ENCODE data around the gene COX7B2. TPM values are rescaled to one million over a fixed set of nuclear protein-coding genes. Genes with fewer than 3 reads are reported as not detected.

Gene COX7B2
- total RNA-seq, 1 experiment from 2014 or later, result not detected

GRCh38 chr4:46931981-46932380 lies 22.9 kb upstream of the COX7B2 start:
- no peak for TF ChIP-seq EZH2 (IDR thresholded peaks at IDR 0.05; ENCODE audit: borderline replicate concordance, low read depth, low read length, poor library complexity, severe bottlenecking)
- peak; percentile 79 for TF ChIP-seq CTCF (conservative IDR thresholded peaks at IDR 0.05; ENCODE audit: low read depth, low read length)
- intact Hi-C loops (cut with micrococcal nuclease; ENCODE audit: unreplicated experiment), result loop anchor here (2.0 to 5.0 kb wide), 4 partner anchors 101 to 630 kb away; no protein-coding TSS in a partner anchor
- peak; percentile 67 for DNase-seq (ENCODE audit: low spot score)
- Histone ChIP-seq H3K36me3 (ENCODE audit: insufficient read depth, low read length, poor library complexity, severe bottlenecking) (no peaks in the 10 kb centered on the region), H3K27me3 (replicated peaks; ENCODE audit: insufficient read depth, low read depth, low read length, poor library complexity) (peaks cover 28% of the 10 kb centered on the region), H3K9me3 (ENCODE audit: low read depth, low read length, poor library complexity, severe bottlenecking) (no peaks in the 10 kb centered on the region), H3K27ac (ENCODE audit: low read depth, low read length, poor library complexity, severe bottlenecking) (no peak overlapping the region), H3K4me3 (ENCODE audit: low read depth, low read length, poor library complexity, severe bottlenecking) (no peak overlapping the region), H3K4me1 (ENCODE audit: insufficient read depth, low read length, poor library complexity, severe bottlenecking) (no peaks in the 10 kb centered on the region)
- ChIA-PET CTCF (interaction anchor here (0.9 to 1.2 kb wide), 4 partner anchors 101 to 458 kb away, joined by 3 to 7 read pairs (median 6); no protein-coding TSS in a partner anchor), POLR2A (ENCODE audit: low non-redundant PET) (no interaction called here)
- BruUV-seq (replicated peaks), result no TSS peak

GRCh38 chr4:46930891-46931290 lies 21.8 kb upstream of the COX7B2 start:
- Histone ChIP-seq H3K9me3 (ENCODE audit: low read depth, low read length, poor library complexity, severe bottlenecking) (no peaks in the 10 kb centered on the region), H3K4me3 (ENCODE audit: low read depth, low read length, poor library complexity, severe bottlenecking) (no peak overlapping the region), H3K4me1 (ENCODE audit: insufficient read depth, low read length, poor library complexity, severe bottlenecking) (no peaks in the 10 kb centered on the region), H3K27me3 (replicated peaks; ENCODE audit: insufficient read depth, low read depth, low read length, poor library complexity) (peaks cover 35% of the 10 kb centered on the region), H3K27ac (ENCODE audit: low read depth, low read length, poor library complexity, severe bottlenecking) (no peak overlapping the region), H3K36me3 (ENCODE audit: insufficient read depth, low read length, poor library complexity, severe bottlenecking) (no peaks in the 10 kb centered on the region)
- DNase-seq (ENCODE audit: low spot score), result no peak
- intact Hi-C loops (cut with micrococcal nuclease; ENCODE audit: unreplicated experiment), result loop anchor here (5.0 kb wide), 2 partner anchors 191 to 631 kb away; no protein-coding TSS in a partner anchor
- BruUV-seq (replicated peaks), result no TSS peak
- CTCF ChIA-PET, result no interaction called here
- POLR2A ChIA-PET (ENCODE audit: low non-redundant PET), result no interaction called here
- no peak for TF ChIP-seq EZH2 (IDR thresholded peaks at IDR 0.05; ENCODE audit: borderline replicate concordance, low read depth, low read length, poor library complexity, severe bottlenecking)
- no peak for TF ChIP-seq CTCF (conservative IDR thresholded peaks at IDR 0.05; ENCODE audit: low read depth, low read length)

- CTCF ChIA-PET, result no interaction called here
Measured at GRCh38 chr4:46927201-46927600, 18.2 kb upstream of the COX7B2 start.

More at GRCh38 chr4:46927201-46927600, 18.2 kb upstream of the COX7B2 start:
- POLR2A ChIA-PET (ENCODE audit: low non-redundant PET), result no interaction called here
- intact Hi-C loops (cut with micrococcal nuclease; ENCODE audit: unreplicated experiment), result no loop called here
- Histone ChIP-seq H3K4me3 (ENCODE audit: low read depth, low read length, poor library complexity, severe bottlenecking) (no peak overlapping the region), H3K27ac (ENCODE audit: low read depth, low read length, poor library complexity, severe bottlenecking) (no peak overlapping the region), H3K27me3 (replicated peaks; ENCODE audit: insufficient read depth, low read depth, low read length, poor library complexity) (peaks cover 35% of the 10 kb centered on the region), H3K9me3 (ENCODE audit: low read depth, low read length, poor library complexity, severe bottlenecking) (no peaks in the 10 kb centered on the region), H3K36me3 (ENCODE audit: insufficient read depth, low read length, poor library complexity, severe bottlenecking) (no peaks in the 10 kb centered on the region), H3K4me1 (ENCODE audit: insufficient read depth, low read length, poor library complexity, severe bottlenecking) (no peaks in the 10 kb centered on the region)
- DNase-seq (ENCODE audit: low spot score), result no peak
- BruUV-seq (replicated peaks), result no TSS peak
- no peak for TF ChIP-seq EZH2 (IDR thresholded peaks at IDR 0.05; ENCODE audit: borderline replicate concordance, low read depth, low read length, poor library complexity, severe bottlenecking)
- TF ChIP-seq CTCF (conservative IDR thresholded peaks at IDR 0.05; ENCODE audit: low read depth, low read length), result no peak

Data from A673 (cell line).